PFSK-1 (cell line): ENCODE measurements around the gene HTRA3.

ENCODE experiments used
- POLR2AphosphoS5 ChIP-seq: IDR thresholded peaks from 2 replicates; pipeline ENCODE4 v1.6.1; 2012; ENCODE audit warnings: low read depth, mild to moderate bottlenecking, control low read depth, low read length, moderate library complexity
- SIN3A ChIP-seq: IDR thresholded peaks from 2 replicates; pipeline ENCODE4 v1.6.1; 2012; ENCODE audit warnings: mild to moderate bottlenecking, low read length, moderate library complexity, borderline replicate concordance; ENCODE audit not compliant: insufficient read depth
- TAF1 ChIP-seq: IDR thresholded peaks from 2 replicates; pipeline ENCODE4 v1.6.1; 2012; ENCODE audit warnings: low read length, control low read depth, borderline replicate concordance; ENCODE audit not compliant: insufficient read depth
- TF ChIP-seq, protein P1 (sequence below), 2 experiments: IDR thresholded peaks; 2 replicates each; pipeline versions ENCODE4 v1.6.1 to v1.8.0; 2011 to 2012; ENCODE audit warnings: low read depth in 2 of 2, low read length in 2 of 2, control low read depth in 1 of 2, inconsistent platforms in 1 of 2, mild to moderate bottlenecking in 1 of 2, moderate library complexity in 1 of 2; ENCODE audit not compliant: insufficient read depth in 1 of 2

DNA sequence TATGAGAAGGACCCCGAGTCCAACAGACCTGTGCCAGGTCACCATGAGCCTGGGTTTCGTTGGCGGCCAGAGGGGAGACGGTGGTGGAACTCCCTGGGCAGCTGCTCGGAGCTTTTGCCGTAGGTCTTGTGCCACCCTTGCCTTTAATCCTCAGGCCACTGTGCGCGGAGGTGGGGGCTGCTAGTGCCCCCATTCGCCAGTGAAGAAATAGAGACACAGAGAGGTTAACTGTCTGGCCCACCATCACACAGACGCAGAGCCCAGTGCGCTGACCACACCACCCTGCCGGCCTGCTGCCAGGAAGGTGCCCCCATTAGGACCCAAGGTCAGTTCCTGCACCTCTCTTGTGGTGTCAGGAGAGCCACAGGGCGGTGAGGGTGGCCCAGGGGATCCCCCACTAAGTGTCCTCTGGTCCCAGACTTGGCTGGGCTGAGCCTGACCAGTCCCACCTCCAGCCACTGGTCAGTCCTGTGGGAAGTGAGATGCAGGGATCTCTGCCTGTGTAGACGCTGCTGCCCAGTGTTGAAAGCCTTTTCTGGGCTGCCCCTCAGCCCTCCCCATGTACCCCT, 28.3 kb upstream of the HTRA3 start:
- TF ChIP-seq, protein P1, sequence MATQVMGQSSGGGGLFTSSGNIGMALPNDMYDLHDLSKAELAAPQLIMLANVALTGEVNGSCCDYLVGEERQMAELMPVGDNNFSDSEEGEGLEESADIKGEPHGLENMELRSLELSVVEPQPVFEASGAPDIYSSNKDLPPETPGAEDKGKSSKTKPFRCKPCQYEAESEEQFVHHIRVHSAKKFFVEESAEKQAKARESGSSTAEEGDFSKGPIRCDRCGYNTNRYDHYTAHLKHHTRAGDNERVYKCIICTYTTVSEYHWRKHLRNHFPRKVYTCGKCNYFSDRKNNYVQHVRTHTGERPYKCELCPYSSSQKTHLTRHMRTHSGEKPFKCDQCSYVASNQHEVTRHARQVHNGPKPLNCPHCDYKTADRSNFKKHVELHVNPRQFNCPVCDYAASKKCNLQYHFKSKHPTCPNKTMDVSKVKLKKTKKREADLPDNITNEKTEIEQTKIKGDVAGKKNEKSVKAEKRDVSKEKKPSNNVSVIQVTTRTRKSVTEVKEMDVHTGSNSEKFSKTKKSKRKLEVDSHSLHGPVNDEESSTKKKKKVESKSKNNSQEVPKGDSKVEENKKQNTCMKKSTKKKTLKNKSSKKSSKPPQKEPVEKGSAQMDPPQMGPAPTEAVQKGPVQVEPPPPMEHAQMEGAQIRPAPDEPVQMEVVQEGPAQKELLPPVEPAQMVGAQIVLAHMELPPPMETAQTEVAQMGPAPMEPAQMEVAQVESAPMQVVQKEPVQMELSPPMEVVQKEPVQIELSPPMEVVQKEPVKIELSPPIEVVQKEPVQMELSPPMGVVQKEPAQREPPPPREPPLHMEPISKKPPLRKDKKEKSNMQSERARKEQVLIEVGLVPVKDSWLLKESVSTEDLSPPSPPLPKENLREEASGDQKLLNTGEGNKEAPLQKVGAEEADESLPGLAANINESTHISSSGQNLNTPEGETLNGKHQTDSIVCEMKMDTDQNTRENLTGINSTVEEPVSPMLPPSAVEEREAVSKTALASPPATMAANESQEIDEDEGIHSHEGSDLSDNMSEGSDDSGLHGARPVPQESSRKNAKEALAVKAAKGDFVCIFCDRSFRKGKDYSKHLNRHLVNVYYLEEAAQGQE (IDR thresholded peaks at IDR 0.05; ENCODE audit: insufficient read depth in 1 of 2, low read depth in 2 of 2, low read length in 2 of 2): no peak
- TF ChIP-seq POLR2AphosphoS5: no peak
- TF ChIP-seq TAF1: no peak
- TF ChIP-seq SIN3A: no peak
